HL-60/S4 treated with phorbol 12-myristate 13-acetate at 8.2 ng/mL for 4 days and 3 days (cell line): ENCODE results near the gene DYRK1B.

ENCODE experiments used
- in situ Hi-C: fragments of 300-500 bp; cut with MboI; formaldehyde crosslinking; loops from 2 replicates; pipeline ENCODE4 v1.15.0; 2022; ENCODE audit warnings: low sequenced_read_pairs

The DYRK1B gene

DNA sequence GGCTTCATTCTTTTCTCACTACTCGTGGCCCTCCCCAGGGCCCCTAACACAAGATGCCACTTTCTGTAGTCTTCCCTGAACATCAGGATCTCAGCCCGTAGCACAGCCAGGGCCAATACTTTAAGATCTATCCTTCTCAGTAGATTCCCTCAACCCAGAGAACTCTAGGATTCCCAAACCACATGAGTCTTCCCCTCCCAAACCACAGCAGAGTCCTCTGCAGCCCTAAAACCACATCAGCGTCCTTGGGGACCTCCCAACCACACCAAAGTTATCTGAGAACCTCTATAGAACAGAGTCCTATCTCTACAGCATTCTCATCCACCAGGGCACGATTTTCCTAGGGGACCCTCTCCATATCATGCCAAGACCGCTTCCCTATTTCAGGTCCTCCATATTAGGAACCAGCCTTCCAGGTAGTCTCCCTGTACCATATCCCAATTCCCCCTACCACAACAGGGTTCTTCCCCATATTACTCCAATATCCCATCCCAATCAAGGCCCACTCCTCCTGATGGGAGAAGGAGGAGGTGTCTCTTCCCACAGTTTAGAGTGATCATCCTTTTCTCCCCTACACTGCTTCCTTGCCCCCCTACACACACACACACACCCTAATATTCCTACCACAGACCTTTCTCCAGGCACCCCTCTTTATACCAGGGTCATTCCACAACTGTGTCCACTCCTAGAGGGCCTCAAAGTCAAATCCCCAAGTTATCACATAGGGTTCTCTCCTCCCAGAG lies 1.4 kb downstream of the DYRK1B start:
- in situ Hi-C loops = no loop called here

DNA sequence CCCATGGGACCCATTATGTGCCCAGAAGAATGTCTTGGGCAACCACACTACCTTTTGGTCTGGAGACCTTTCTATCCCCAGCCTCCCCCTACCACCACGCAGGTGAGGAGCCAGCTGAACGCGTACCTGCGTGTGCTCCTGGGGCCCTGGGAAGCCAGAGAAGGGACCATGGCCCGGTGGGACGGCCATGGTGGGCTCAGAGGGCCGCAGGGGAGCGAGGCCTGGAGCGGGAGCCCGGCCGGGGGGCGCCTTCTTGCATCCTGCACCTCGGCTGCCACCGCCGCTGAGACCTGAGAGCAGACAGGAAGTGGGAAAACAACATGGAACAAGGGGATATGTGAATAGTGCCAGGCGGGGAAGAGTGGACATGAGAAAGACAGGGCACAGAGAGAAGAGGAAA lies 2.3 kb downstream of the DYRK1B start:
- in situ Hi-C loops = no loop called here

DNA sequence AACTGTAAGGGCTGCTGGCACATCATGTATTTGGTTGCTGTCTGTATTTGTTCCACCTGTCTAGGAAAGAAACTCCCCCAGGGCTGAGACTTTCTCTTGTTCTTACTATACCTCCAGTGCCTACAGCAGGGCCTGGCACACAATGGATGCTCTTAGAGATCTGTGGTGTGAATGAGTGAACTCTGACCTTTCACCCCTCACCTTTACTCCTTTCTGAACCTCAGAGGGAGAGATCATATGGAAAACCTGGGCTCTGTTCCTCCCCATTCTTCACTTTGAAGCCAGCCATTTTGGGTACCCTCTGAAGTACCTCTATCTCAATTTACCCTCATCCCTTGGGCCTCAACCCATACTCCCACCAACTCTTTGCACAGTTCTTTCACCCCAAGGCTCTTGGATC lies 3.1 kb downstream of the DYRK1B start:
- in situ Hi-C loops = no loop called here

DNA sequence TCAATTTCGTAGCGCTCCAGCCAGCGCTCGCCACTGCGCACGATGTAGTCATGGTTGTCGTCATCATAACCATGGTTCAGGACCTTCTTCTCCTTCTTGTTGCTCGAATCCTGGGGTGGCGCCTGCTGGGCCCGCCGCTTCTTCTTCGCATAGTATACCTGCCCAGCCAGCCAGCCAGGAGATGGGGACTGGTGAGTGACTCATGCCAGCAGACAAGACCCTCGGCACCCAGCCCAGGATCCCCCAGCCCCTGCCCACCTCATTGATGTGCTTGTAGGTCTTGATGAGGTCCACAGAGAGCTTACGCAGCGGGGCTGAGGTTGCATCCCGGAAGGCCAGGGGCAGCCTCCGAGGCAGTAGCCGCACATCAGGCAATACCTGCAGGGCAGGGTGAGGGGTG lies 3.6 kb downstream of the DYRK1B start:
- in situ Hi-C loops = no loop called here

DNA sequence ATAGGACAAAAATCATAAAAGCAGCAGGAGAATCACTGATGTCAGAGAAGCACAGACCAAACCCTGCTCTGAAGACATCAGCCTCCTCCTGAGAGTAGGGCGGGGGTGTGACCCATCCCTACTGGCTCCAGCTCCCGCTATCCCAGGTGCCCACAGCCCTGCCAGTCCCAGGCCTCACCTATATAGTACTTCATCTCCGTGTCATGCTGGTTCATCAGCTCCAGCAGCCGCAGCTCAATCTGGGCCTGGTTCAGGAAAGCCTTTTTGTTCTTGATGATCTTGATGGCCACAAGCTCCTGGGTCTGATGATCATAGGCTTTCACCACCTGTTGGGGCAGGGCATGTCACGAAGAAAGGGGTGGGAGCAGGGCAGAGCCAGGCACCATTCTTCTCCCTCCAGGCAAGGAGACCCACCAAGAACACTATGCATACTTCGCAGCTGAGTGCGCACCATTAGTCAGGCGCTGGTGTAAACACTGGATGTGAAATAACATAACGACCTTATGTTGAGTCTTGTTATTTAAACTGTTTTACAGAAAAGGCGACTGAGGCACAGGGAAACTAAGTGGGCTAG lies 4.2 kb downstream of the DYRK1B start:
- in situ Hi-C loops = no loop called here

DNA sequence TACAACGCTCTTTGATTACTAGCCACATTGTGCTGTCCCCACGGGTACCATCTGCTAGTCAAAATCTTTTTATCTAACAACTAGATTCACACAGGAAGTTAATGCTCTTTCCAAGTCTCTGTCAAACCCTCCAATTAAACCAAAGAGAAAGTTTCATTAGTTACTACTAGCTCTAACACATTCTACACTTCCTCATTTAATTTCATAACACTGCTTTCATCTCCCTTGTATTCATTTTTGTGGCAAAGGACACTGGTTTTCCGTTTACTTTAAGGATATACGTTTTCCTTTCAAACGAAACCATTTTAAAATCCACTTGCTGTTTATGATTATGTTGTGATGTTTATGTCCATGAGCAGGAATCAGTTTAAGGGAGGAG lies 5.3 kb downstream of the DYRK1B start:
- in situ Hi-C loops = no loop called here

DNA sequence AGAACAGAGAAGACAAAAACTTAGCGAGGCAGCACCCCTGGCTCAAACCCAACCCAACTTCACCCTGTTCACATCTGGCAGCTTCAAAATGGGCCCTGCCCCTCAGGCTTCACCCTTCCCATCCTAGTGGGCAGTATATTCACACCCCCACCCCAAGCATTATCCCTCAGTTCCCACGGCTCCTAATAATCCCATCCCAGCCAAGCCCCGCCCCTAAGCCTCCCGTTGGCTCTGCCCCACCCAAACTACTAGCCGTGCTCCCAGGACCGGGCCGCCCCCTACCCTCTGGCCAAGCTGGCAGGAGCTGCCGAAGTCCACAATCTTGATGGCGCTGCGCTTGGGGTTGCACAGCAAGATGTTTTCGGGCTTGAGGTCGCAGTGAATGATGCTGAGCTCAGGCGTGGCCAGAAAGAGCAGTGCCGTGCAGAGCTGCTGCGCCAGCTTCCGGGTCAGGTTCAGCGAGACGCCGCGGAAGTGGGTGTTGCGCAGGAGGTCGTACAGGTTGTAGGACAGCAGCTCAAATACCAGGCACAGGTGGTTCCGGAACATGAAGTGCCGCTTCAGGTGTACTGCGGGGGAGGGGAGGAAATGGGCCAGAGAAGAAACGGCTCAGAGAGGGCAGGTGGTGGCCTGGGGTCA lies 5.8 kb downstream of the DYRK1B start:
- in situ Hi-C loops = no loop called here

DNA sequence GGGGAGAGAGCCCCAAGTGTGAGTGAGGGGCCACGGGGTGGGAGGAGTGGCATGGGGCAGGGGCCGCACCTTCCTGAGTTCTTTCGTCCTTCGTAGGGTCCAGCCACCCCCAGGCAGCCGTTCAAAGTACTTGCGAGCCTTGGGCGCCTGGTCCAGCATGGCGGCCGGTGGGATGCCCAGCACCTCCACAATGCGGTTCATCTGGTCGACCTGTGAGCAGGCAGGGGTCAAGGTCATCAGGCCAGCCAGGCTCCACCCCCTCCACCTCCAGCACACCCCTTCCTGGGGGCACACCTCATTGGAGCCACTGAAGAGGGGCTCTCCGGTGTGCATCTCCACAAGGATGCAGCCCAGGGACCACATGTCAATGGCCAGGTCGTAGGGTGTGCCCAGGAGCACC lies 6.7 kb downstream of the DYRK1B start:
- in situ Hi-C loops = no loop called here

DNA sequence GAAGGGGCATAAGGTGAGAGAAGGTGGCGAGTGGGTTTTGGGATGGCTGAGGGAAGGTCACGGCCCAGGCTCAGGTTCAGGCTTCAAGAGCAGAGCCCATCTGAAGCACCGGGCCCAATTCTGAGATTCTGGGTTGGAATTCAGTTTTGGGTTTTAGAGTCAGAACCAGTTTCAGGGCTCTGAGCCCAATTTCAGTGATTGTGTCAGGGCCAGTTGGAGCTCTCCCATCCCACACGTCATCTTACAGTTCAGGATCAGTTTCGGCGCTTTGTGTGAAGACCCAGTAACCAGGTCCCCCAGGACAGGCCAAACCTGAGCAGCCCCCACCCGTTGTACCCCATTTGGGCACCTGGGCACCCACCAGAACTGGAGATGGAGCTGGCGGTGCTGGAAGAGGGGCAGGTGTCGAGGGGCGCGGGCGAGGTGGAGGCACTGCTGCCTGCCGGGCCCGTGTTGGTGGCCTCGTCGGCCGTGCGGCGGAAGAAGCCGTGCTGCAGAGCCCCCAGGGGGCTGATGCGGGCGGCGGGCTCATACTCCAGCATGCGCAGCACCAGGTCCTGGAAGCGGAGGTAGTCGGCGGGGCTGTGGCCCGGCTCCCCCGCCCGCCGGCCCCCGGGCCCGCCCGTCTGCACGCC lies 7.5 kb downstream of the DYRK1B start:
- in situ Hi-C loops = no loop called here

DNA sequence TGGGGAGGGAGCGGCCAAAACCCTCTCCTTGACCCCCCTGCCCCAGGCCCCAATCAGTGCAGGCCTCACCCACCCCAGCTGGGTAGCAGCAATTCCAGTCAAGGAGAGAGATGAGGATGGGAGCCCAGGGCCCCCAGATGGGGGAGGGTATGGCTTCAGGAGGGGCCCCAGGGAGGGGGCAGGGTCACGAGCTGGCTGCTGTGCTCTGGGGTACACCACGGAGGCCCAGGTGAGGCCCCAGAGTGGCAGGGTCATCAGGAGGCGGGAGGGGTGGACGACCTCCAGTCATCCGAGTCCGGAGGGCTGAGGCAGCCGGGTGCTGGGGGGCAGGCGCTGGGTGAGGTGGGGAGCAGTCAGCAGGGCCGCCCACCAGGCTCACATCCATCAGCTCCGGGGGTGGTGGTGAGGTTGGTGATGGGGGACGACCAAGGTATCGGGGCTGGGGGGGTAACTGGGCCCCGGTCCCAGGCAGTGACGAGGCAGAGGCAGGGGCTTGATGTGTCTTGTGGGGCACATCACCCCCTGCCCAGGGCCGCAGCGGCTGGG lies 8.4 kb downstream of the DYRK1B start:
- in situ Hi-C loops = no loop called here

DNA sequence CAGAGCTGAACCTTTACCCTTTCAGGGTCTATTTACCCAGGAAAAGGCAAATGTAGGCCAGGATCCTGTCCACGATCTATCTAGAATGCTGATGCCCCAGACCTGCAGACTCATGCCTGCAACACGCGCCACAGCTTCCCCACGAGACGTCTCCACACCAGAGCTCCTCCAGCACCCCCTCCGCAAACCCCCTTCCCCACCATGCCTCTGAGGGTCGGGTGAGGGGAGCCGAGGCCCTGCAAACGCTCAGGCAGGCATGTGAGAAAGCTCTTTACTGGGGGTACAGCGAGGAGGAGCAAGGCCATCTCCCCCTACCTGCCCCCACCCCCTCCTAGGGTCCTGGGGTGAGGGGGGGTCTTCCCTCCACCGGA lies 8.9 kb downstream of the DYRK1B start:
- in situ Hi-C loops = no loop called here

DNA sequence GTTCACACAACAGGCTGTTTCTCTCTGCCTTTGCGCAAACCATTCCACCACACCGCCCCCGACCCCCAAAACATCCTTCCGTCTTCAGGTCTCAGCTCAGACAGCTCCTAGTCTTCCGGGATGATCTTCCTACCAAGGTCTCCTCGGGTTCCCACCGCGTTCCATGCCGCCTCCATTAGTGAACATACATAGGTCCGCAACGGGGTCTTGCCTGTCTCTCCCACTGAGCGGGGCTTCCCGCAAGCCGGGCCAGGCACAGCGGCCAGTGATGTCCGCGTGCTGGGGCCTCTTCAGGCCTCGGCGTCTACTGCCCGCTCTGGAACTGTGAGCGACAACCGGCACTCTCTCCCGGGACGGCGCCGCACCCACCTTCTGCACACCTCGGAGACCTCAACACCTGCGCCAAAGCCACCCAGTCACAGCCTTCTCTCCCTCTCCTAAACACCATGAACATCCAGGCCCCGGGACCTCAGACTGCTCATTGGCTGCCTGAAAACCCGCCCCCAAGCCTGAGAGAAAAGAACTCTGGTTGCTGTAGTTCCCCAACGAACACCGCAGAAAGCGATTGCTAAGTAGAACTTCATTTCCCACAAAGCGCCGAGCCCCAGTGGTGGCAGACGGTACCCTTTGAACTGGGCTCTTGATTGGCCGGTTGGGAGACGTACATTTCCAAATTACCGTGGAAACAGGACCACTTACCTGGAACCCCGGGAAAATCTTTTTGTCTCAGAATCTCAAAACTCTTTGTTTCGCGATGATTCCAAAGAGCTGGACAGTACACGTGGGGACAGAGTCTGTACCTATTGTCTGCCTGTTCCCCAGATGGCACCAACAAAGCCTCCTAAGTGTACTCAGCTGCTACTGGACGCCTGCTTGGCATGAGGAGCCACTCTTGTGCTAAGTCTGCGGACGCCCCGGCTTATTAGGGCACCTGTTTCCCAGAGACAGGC lies 9.5 kb downstream of the DYRK1B start:
- in situ Hi-C loops = no loop called here

DNA sequence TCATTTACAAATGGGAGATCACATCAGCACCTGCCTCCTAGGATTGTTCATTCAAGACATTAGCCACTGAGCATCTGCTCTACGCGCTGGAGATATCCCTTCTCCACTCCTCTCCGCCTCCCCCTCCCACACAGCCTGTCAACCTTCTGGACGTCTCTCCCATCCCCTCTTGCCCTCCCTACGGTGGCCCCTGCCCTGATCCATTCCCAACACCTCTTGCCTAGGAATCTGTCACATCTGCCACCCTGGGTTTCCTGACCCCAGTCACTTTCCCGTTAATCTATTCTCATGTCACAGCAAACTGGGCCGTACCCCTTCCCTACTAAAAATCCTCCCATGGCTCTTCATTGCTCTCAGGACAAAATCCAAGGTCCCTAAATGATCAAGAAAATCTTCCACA lies 10.3 kb downstream of the DYRK1B start:
- in situ Hi-C loops = no loop called here

DNA sequence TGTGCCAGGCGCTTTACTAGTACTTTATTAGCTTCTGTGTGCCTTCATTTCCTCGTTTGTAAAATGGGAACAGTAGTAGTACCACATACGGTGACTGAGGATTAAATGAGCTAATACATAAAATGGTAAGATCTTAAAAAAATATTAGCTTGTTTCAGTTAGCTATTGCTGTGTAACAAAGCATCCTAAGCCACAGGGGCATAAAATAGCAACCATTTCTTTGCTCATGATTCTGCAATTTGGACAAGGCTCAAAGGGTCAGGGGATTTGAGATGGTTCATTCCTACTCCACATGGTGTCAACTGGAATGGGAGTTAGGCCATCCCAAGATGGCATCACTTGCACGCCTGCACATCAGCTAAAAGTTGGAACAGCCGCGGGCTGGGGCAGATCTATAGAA lies 13.3 kb downstream of the DYRK1B start:
- in situ Hi-C loops = no loop called here

DNA sequence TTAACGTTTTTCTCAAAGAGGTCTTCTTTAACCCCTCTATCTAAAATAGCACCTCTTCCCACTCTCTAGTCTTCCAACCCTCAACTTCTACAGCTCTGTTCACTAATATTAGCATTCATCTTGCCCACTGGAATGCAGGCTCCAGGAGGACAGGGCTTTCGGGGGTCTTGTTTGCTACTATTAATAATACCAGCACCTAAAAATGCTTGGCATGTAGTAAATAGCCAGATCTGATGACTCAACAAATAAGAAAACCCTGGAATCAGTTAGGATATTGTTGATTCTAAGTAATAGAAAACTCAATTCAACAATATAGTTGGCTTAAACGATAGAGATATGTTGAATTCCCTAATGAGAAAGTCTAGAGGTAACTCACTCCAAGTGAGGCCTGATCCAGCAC lies 14.2 kb downstream of the DYRK1B start:
- in situ Hi-C loops = no loop called here

DNA sequence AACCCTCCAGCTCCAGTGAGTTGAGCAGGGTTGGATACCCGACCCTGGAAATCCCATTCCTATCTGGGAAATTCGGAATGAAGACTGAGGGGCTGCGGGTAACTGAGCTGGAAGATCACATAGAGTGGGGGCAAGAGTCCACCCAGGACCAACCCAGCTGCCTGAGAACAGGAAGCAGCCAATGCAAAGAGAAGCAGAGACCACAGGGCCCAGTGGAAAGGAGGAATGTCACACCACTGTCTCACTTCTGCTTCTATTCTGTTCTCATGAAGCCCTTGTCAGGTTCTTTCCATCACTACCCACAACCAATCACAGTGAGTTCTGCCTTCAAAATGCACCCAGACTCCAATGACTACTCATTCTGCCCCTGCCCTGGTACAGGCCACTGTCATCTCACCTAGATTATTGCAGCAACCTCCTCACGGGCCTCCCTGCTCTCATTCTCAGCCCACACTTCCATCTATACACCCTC lies 15.3 kb downstream of the DYRK1B start:
- in situ Hi-C loops = no loop called here

DNA sequence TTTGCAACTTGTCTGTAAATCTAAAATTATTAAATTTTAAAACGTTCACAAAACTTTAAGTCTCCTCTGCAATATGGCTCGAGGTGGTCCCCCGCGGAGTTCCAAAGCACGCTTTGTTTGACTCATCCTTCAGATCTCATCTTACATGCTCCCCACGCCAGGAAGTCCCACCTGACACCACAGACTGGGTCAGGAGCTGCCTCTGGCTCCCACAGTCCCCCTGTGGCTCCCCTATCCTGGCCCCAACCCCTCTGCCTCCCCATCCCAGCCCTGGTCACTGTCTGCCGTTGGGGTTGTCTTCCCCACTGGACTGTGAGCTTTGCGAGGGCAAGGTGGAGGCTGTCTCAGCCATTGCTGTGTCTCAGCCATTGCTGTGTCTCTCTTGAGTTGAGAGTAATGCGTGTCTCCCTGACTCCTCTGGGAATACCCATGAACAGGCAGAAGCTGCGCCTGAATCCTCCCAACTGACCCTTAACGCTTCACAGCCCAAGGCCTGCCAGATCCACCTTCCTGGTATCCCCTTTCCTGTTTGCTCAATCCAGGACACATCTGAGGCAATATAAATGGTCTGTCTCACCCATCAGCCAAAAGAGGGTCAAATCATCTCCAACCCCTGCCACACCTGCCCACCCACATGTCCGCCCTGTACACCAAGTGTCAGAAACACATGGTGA lies 15.9 kb downstream of the DYRK1B start:
- in situ Hi-C loops = no loop called here

DNA sequence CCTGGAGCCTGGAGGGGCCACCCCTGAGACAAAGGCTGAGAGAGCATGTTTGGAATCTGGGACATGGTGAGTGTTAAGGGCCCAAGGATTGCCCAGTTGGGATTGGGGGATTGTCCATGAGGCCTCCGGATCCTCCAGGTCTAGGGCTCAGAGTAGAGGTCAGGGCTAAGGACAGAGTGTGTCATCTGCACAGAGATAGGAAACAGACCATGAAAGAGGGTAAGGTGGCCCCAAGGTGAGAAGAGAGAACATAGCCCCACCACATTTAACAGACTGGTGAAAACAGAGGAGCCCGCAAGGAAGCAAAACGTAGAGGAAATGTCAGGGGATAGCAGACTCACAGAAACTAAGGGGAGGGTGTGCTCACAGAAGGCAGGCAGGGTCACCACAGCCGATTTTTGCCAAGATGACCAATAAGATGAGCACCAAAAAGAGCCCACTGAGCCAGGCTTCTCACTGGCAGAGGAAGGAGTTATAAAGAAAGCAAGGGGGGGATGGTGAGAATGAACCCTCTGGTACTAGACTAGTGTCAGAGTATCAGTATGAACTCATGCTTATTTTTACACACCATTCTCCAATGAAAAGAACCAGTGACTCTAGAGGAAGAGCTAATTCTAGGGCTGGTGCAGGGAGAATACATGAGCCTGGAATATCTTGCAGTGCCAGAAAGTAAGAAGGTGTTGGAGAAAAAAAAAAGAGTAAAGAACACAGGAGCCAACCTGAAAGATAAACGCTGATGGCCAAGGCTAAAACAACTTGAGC lies 17.5 kb downstream of the DYRK1B start:
- in situ Hi-C loops = no loop called here

DNA sequence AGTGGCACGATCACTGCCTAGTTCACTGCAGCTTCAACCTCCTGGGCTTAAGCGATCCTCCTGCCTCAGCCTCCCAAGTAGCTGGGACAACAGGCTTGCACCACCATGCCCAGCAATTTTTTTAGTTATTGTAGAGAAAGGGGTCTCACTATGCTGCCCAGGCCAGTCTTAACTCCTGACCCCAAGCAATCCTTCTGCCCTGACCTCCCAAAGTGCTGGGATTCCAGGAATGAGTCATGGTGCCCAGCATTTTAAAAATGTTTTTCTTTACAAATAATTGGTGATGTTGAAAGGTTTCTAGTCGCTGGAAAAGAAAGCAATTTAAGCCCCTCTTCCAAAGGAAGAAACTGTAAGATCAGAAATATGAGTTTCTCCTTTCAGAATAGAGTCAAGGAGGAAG lies 19.4 kb downstream of the DYRK1B start:
- in situ Hi-C loops = no loop called here
